MCF 10A (cell line): Measurements from ENCODE around the gene HDAC1. TPM values are rescaled to one million over a fixed set of nuclear protein-coding genes. Genes with fewer than 3 reads are reported as not detected.

Source experiments
- BruUV-seq: library from RNA; stranded (reverse); fragments of 400-500 nt; replicated peaks from 2 replicates; lab custom pipeline; 2021; lab: Mats Ljungman, UMichigan
- CTCF ChIA-PET: fragments of 300-600 bp; sonication (Branson Sonifier 250); formaldehyde crosslinking; extraction: SDS; loops from one replicate; lab custom pipeline; 2021; ENCODE audit warnings: antibody characterized with exemption, inconsistent platforms; lab: Yijun Ruan, JAX
- POLR2A ChIA-PET: fragments of 300-600, 350-650 bp; sonication (Branson Sonifier 250); formaldehyde crosslinking; extraction: SDS; loops from one replicate; lab custom pipeline; 2020; ENCODE audit warnings: antibody characterized with exemption, inconsistent platforms; lab: Yijun Ruan, JAX
- DNase-seq: peaks from one replicate; pipeline ENCODE4 v3.0.0-alpha.2; 2018; ENCODE audit not compliant: unreplicated experiment
- H3K27ac Mint-ChIP-seq: one replicate; pipeline ENCODE4 v1.8.0; 2022; ENCODE audit warnings: mild to moderate bottlenecking, low read depth, mixed read lengths; ENCODE audit not compliant: unreplicated experiment
- H3K27me3 Mint-ChIP-seq: one replicate; pipeline ENCODE4 v1.8.0; 2022; ENCODE audit warnings: mixed read lengths; ENCODE audit not compliant: insufficient read depth, unreplicated experiment
- H3K36me3 Mint-ChIP-seq: one replicate; pipeline ENCODE4 v1.8.0; 2022; ENCODE audit warnings: mild to moderate bottlenecking, moderate library complexity, mixed read lengths; ENCODE audit not compliant: insufficient read depth, unreplicated experiment
- H3K4me1 Mint-ChIP-seq: one replicate; pipeline ENCODE4 v1.8.0; 2022; ENCODE audit warnings: mixed read lengths; ENCODE audit not compliant: insufficient read depth, unreplicated experiment
- H3K4me3 Mint-ChIP-seq: one replicate; pipeline ENCODE4 v1.8.0; 2022; ENCODE audit warnings: mild to moderate bottlenecking, moderate library complexity, mixed read lengths; ENCODE audit not compliant: unreplicated experiment
- H3K9me3 Mint-ChIP-seq: one replicate; pipeline ENCODE4 v1.8.0; 2022; ENCODE audit warnings: mixed read lengths; ENCODE audit not compliant: unreplicated experiment
- intact Hi-C: fragments of 100-400 bp; cut with micrococcal nuclease; formaldehyde crosslinking; loops from 2 replicates; pipeline ENCODE4 v1.14.1; 2022
- total RNA-seq: library from RNA; stranded (reverse); gene quantifications from 2 replicates; pipeline ENCODE4 v1.2.3, GENCODE V29; 2022
- TF ChIP-seq, protein P1 (sequence below): fragments of 200-600 bp; IDR thresholded peaks from one replicate; pipeline ENCODE4 v1.8.0; 2022; ENCODE audit warnings: antibody characterized with exemption, mild to moderate bottlenecking; ENCODE audit not compliant: unreplicated experiment

The HDAC1 gene
- total RNA-seq, 1 experiment from 2014 or later = 39.7 TPM

DNA sequence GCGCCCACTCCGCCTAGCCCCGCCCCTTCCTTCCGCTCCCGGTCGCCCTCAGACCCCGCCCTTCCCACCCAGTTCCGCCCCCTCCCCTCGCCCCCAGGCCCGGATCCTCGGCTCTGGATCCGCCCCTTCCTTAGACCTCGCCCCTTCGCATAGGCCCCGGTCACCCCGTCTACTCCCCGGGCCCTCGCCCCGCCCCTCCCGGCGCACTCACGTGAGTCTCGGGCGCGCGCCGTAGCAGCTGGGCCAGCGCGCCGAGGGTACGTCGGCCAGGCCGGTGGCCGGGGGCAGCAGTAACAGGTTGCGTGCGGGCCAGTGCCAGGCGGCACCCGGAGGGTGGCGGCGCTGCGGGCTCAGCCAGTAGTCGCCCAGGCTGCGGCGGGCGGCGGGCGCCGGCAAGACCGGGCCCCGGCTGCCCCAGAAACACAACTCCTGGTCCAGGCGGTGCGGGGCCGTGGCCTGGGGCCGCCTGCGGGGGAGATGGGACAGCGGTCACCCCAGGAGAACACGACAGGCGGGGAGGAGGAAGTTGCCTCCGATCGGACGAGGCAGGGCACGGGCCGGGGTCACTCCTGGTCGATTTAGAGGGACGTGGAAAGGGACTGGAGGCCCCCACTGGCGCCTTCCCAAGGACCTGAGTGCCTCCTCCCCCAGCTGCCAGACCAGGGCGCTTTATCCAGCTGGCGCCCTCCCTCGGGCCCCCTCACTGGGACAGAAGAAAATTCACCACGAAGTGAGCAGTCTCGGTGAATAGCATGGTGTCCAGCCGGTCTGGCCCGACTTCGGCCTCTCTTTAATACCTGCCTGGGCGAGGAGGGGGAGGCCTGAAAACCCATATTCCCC is 59.7 kb downstream of the HDAC1 start:
- TF ChIP-seq, protein P1, sequence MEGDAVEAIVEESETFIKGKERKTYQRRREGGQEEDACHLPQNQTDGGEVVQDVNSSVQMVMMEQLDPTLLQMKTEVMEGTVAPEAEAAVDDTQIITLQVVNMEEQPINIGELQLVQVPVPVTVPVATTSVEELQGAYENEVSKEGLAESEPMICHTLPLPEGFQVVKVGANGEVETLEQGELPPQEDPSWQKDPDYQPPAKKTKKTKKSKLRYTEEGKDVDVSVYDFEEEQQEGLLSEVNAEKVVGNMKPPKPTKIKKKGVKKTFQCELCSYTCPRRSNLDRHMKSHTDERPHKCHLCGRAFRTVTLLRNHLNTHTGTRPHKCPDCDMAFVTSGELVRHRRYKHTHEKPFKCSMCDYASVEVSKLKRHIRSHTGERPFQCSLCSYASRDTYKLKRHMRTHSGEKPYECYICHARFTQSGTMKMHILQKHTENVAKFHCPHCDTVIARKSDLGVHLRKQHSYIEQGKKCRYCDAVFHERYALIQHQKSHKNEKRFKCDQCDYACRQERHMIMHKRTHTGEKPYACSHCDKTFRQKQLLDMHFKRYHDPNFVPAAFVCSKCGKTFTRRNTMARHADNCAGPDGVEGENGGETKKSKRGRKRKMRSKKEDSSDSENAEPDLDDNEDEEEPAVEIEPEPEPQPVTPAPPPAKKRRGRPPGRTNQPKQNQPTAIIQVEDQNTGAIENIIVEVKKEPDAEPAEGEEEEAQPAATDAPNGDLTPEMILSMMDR = no peak
- H3K27me3 Mint-ChIP-seq = no peaks in the 10 kb centered on the region
- peak overlapping the region; percentile 82 for H3K4me3 Mint-ChIP-seq
- POLR2A ChIA-PET = interaction anchor here (0.6 to 1.4 kb wide), 7 partner anchors 8 to 300 kb away, joined by 3 to 5 read pairs (median 3); partner anchors contain the start of gene IQCC
- peaks cover 17% of the 10 kb centered on the region for H3K36me3 Mint-ChIP-seq
- H3K27ac Mint-ChIP-seq = peak overlapping the region; percentile 94
- intact Hi-C loops = loop anchor here (2.0 kb wide), 1 partner anchor 129 kb away; the partner anchor contains the start of genes EIF3I and TMEM234
- DNase-seq = peak; percentile 95
- no TSS peak for BruUV-seq
- H3K9me3 Mint-ChIP-seq = no peaks in the 10 kb centered on the region
- peaks cover 11% of the 10 kb centered on the region for H3K4me1 Mint-ChIP-seq
- CTCF ChIA-PET = interaction anchor here (0.6 to 1.4 kb wide), 4 partner anchors 8 to 136 kb away, joined by 3 to 8 read pairs (median 3); no protein-coding TSS in a partner anchor

DNA sequence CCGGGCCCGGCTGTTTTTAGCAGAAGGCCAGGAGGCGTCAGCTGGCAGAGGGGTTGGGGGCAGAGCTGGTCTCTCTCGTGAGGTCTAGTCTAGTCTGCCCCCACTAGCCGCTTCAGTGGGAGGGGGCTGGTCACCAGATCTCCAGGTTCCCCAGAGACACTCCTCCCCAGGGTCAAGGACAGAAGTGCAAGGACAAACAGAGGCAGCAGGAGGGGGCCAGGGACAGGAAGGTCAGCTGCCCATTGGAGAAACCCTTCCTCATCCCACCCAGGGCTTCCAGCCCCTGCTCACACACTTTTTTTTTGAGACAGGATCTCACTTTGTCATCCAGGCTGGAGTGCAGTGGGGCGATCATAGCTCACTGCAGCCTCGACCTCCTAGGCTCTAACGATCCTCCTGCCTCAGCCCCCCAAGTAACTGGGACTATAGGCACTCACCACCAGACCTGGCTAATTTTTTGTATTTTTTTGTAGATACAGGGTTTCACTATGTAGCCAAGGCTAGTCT is 60.4 kb downstream of the HDAC1 start:
- CTCF ChIA-PET = interaction anchor here (0.7 to 1.4 kb wide), 4 partner anchors 22 to 664 kb away, joined by 3 to 8 read pairs (median 4); no protein-coding TSS in a partner anchor
- H3K27me3 Mint-ChIP-seq = no peaks in the 10 kb centered on the region
- intact Hi-C loops = no loop called here
- H3K4me3 Mint-ChIP-seq = peak overlapping the region; percentile 82
- H3K36me3 Mint-ChIP-seq = peaks cover 20% of the 10 kb centered on the region
- peak overlapping the region; percentile 94 for H3K27ac Mint-ChIP-seq
- peaks cover 11% of the 10 kb centered on the region for H3K4me1 Mint-ChIP-seq
- no peaks in the 10 kb centered on the region for H3K9me3 Mint-ChIP-seq
- DNase-seq = no peak
- TSS peak; percentile 39 for BruUV-seq
- TF ChIP-seq, protein P1 = no peak
- POLR2A ChIA-PET = interaction anchor here (0.7 to 1.8 kb wide), 6 partner anchors 8 to 300 kb away, joined by 3 to 6 read pairs (median 3); partner anchors contain the start of genes IQCC and TXLNA

DNA sequence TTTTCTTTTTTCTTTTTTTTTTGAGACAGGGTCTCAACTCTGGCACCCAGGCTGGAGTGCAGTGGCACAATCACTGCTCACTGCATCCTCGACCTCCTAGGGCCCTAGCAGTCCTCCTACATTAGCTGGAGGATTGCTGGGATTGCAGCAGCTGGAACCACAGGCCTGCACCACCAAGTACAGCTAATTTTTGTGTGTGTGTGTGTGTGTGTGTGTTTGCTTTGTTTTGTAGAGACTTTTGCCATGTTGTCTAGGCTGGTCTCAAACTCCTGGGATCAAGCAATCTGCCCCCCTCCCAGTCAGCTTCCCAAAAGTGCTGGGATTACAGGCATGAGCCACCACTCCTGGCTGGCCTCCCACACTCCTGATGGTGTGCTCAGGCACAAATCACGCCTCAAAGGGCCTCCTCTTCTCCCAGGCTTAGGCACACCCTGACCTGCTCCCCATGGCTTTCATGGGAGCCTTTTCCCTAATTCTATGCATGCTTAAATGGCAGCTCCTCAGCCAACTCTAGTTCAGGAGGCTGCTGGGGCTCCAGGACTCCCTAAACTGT is 61.0 kb downstream of the HDAC1 start:
- TF ChIP-seq, protein P1 = no peak
- Mint-ChIP-seq H3K36me3 (peaks cover 20% of the 10 kb centered on the region), H3K27me3 (no peaks in the 10 kb centered on the region), H3K9me3 (no peaks in the 10 kb centered on the region), H3K4me3 (peak overlapping the region; percentile 82), H3K27ac (peak overlapping the region; percentile 94), H3K4me1 (peaks cover 11% of the 10 kb centered on the region)
- intact Hi-C loops = no loop called here
- POLR2A ChIA-PET = interaction anchor here (1.1 to 1.8 kb wide), 4 partner anchors 8 to 299 kb away, joined by 3 to 6 read pairs (median 4); partner anchors contain the start of gene TXLNA
- no TSS peak for BruUV-seq
- no peak for DNase-seq
- CTCF ChIA-PET = interaction anchor here (0.7 to 1.4 kb wide), 2 partner anchors 137 to 664 kb away, joined by 4 to 8 read pairs; no protein-coding TSS in a partner anchor
